IMR-90 (cell line): ENCODE results near the gene BHLHE23. TPM values are rescaled to one million over a fixed set of nuclear protein-coding genes. Genes with fewer than 3 reads are reported as not detected.

ENCODE experiments used
- ATAC-seq: fragments of 200-7000 bp; cut with Tn5 transposase; 2 replicates; pipeline ENCODE4 v1.9.1; 2020; ENCODE audit warnings: low read depth, mild to moderate bottlenecking, moderate library complexity
- BruUV-seq: library from RNA; stranded (reverse); fragments of 400-500 nt; replicated peaks from 2 replicates; lab custom pipeline; 2021; lab: Mats Ljungman, UMichigan
- CTCF ChIA-PET: fragments of 300-600 bp; formaldehyde crosslinking; extraction: SDS; loops from one replicate; lab custom pipeline; 2021; ENCODE audit warnings: antibody characterized with exemption; lab: Yijun Ruan, JAX
- POLR2A ChIA-PET: fragments of 300-600 bp; sonication (Branson Sonifier 250); formaldehyde crosslinking; loops from one replicate; lab custom pipeline; 2022; ENCODE audit warnings: antibody characterized with exemption; ENCODE audit not compliant: unreplicated experiment; lab: Charles Lee
- DNase-seq: peaks from one replicate; pipeline ENCODE4 v3.0.0; 2013
- H2AFZ ChIP-seq: replicated peaks from 2 replicates; pipeline ENCODE3; 2013; ENCODE audit warnings: low read length, mild to moderate bottlenecking; ENCODE audit not compliant: poor library complexity
- H2AK5ac ChIP-seq: 2 replicates; pipeline ENCODE4 v1.6.1; 2013; ENCODE audit warnings: low read depth, low read length, inconsistent platforms
- H2AK9ac ChIP-seq: replicated peaks from 2 replicates; pipeline ENCODE3; 2013; ENCODE audit warnings: mild to moderate bottlenecking, low read depth, low read length, moderate library complexity; ENCODE audit not compliant: poor library complexity
- H2BK120ac ChIP-seq: 2 replicates; pipeline ENCODE4 v1.6.1; 2013; ENCODE audit warnings: low read depth, low read length, inconsistent platforms
- H2BK15ac ChIP-seq: 3 replicates; pipeline ENCODE4 v1.6.1; 2013; ENCODE audit warnings: low read depth, low read length, inconsistent platforms
- H2BK20ac ChIP-seq: 2 replicates; pipeline ENCODE4 v1.6.1; 2013; ENCODE audit warnings: low read depth, mild to moderate bottlenecking, inconsistent platforms, low read length, moderate library complexity
- H2BK5ac ChIP-seq: 2 replicates; pipeline ENCODE4 v1.6.1; 2013; ENCODE audit warnings: mild to moderate bottlenecking, low read depth, low read length, inconsistent platforms; ENCODE audit not compliant: poor library complexity, severe bottlenecking
- H3K14ac ChIP-seq: replicated peaks from 2 replicates; pipeline ENCODE4 v1.6.1; 2013; ENCODE audit warnings: low read depth, low read length, inconsistent platforms
- H3K18ac ChIP-seq: 2 replicates; pipeline ENCODE4 v1.6.1; 2013; ENCODE audit warnings: low read depth, low read length, control low read depth
- H3K23ac ChIP-seq: 2 replicates; pipeline ENCODE4 v1.6.1; 2013; ENCODE audit warnings: low read depth, low read length, inconsistent platforms
- H3K27ac ChIP-seq: 2 replicates; pipeline ENCODE4 v1.5.1; 2013; ENCODE audit warnings: mild to moderate bottlenecking, control low read depth, low read length; ENCODE audit not compliant: insufficient read depth
- H3K27me3 ChIP-seq: 2 replicates; pipeline ENCODE4 v1.6.1; 2013; ENCODE audit warnings: low read length; ENCODE audit not compliant: control insufficient read depth, insufficient read depth
- H3K36me3 ChIP-seq: 2 replicates; pipeline ENCODE4 v1.6.1; 2013; ENCODE audit warnings: low read length, mixed read lengths; ENCODE audit not compliant: control insufficient read depth, insufficient read depth
- H3K4ac ChIP-seq: 2 replicates; pipeline ENCODE4 v1.6.1; 2013; ENCODE audit warnings: low read depth, low read length, inconsistent platforms
- H3K4me1 ChIP-seq: 2 replicates; pipeline ENCODE4 v1.6.1; 2013; ENCODE audit warnings: low read length, mixed read lengths; ENCODE audit not compliant: control insufficient read depth, insufficient read depth
- H3K4me2 ChIP-seq: 2 replicates; pipeline ENCODE4 v1.6.1; 2013; ENCODE audit warnings: low read depth, mild to moderate bottlenecking, control low read depth, low read length, moderate library complexity
- H3K4me3 ChIP-seq: 2 replicates; pipeline ENCODE4 v1.5.1; 2013; ENCODE audit warnings: low read depth, mild to moderate bottlenecking, control low read depth, low read length, moderate library complexity; ENCODE audit not compliant: insufficient read depth
- H3K56ac ChIP-seq: 2 replicates; pipeline ENCODE4 v1.6.1; 2013; ENCODE audit warnings: low read length, inconsistent platforms; ENCODE audit not compliant: insufficient read depth; ENCODE audit errors: extremely low read depth
- H3K79me1 ChIP-seq, 2 experiments: 2 replicates each; pipeline ENCODE4 v1.6.1; 2013; ENCODE audit warnings: low read length in 2 of 2, inconsistent platforms in 1 of 2, low read depth in 1 of 2
- H3K9ac ChIP-seq: 2 replicates; pipeline ENCODE4 v1.6.1; 2013; ENCODE audit warnings: low read depth, low read length, control low read depth
- H3K9me1 ChIP-seq: 2 replicates; pipeline ENCODE4 v1.6.1; 2013; ENCODE audit warnings: low read length, inconsistent platforms; ENCODE audit not compliant: insufficient read depth
- H3K9me3 ChIP-seq: 2 replicates; pipeline ENCODE4 v1.6.1; 2013; ENCODE audit warnings: low read length; ENCODE audit not compliant: control insufficient read depth, insufficient read depth
- H4K20me1 ChIP-seq: 2 replicates; pipeline ENCODE4 v1.6.1; 2013; ENCODE audit warnings: low read length, inconsistent platforms; ENCODE audit not compliant: insufficient read depth
- H4K5ac ChIP-seq: 2 replicates; pipeline ENCODE4 v1.6.1; 2013; ENCODE audit warnings: mild to moderate bottlenecking, low read depth, low read length, control low read depth
- H4K8ac ChIP-seq, 2 experiments: 2 replicates each; pipeline ENCODE4 v1.6.1; 2013; ENCODE audit warnings: low read depth in 2 of 2, low read length in 2 of 2, control low read depth in 1 of 2, inconsistent platforms in 1 of 2
- H4K91ac ChIP-seq: 2 replicates; pipeline ENCODE4 v1.6.1; 2013; ENCODE audit warnings: low read depth, low read length, inconsistent platforms; ENCODE audit not compliant: insufficient read depth
- BHLHE40 ChIP-seq: fragments of 150-350 bp; IDR thresholded peaks from 2 replicates; pipeline ENCODE4 v1.6.1; 2016; ENCODE audit warnings: mild to moderate bottlenecking, low read depth, low read length
- CEBPB ChIP-seq: IDR thresholded peaks from 2 replicates; pipeline ENCODE4 v1.6.1; 2012; ENCODE audit warnings: low read depth, low read length, improper control_type of control experiment
- CHD1 ChIP-seq: IDR thresholded peaks from 2 replicates; pipeline ENCODE4 v1.6.1; 2012; ENCODE audit warnings: low read depth, low read length, improper control_type of control experiment
- MAFK ChIP-seq: IDR thresholded peaks from 2 replicates; pipeline ENCODE4 v1.6.1; 2012; ENCODE audit warnings: low read depth, low read length, improper control_type of control experiment
- MAZ ChIP-seq: IDR thresholded peaks from 2 replicates; pipeline ENCODE4 v1.6.1; 2012; ENCODE audit warnings: low read depth, mild to moderate bottlenecking, low read length, improper control_type of control experiment, moderate library complexity, borderline replicate concordance
- NFE2L2 ChIP-seq: fragments of 150-350 bp; IDR thresholded peaks from 2 replicates; pipeline ENCODE4 v1.6.1; 2016; ENCODE audit warnings: low read depth, mild to moderate bottlenecking, low read length
- POLR2A ChIP-seq: IDR thresholded peaks from 2 replicates; pipeline ENCODE4 v1.6.1; 2012; ENCODE audit warnings: mild to moderate bottlenecking, low read depth, low read length
- RCOR1 ChIP-seq: IDR thresholded peaks from 2 replicates; pipeline ENCODE4 v1.6.1; 2012; ENCODE audit warnings: mild to moderate bottlenecking, low read length, improper control_type of control experiment; ENCODE audit not compliant: insufficient replicate concordance
- RFX5 ChIP-seq: IDR thresholded peaks from 2 replicates; pipeline ENCODE4 v1.8.0; 2012; ENCODE audit warnings: low read depth, mild to moderate bottlenecking, low read length, moderate library complexity
- SMC3 ChIP-seq: fragments of 150-350 bp; IDR thresholded peaks from 2 replicates; pipeline ENCODE4 v1.6.1; 2016; ENCODE audit warnings: low read depth, mild to moderate bottlenecking, antibody characterized with exemption, low read length, moderate library complexity
- WGBS, 2 experiments: methylation state at CpG; one replicate each; pipeline versions ENCODE4 v1.1.5 to v1.1.7; 2013; ENCODE audit warnings: missing lambda C conversion rate in 2 of 2; ENCODE audit not compliant: insufficient read length in 1 of 2; ENCODE audit errors: extremely low coverage in 2 of 2; 5-methylcytosine and 5-hydroxymethylcytosine counted together
- dilution Hi-C: fragments of 300-500 bp; cut with HindIII; formaldehyde crosslinking; loops from one replicate; pipeline ENCODE4 v1.14.3; 2018; ENCODE audit warnings: low sequenced_read_pairs; ENCODE audit not compliant: unreplicated experiment
- in situ Hi-C: fragments of 300-500 bp; cut with MboI; formaldehyde crosslinking; loops from 3 replicates; pipeline ENCODE4 v1.14.3; 2019; ENCODE audit warnings: low sequenced_read_pairs, inconsistent platforms, mixed read lengths
- intact Hi-C: fragments of 100-400 bp; cut with micrococcal nuclease; formaldehyde crosslinking; loops from 2 replicates; pipeline ENCODE4 v1.10.0; 2022
- polyA plus RNA-seq, 3 experiments: library from polyadenylated mRNA; depleted of rRNA; stranded (reverse); fragments of >200 nt; gene quantifications; 2 replicates each; pipeline ENCODE4 v1.2.3, GENCODE V29; 2012; ENCODE audit warnings: low replicate concordance in 1 of 3
- total RNA-seq: library from RNA; depleted of rRNA; stranded (reverse); fragments of >200 nt; gene quantifications from 2 replicates; pipeline ENCODE4 v1.2.3, GENCODE V29; 2012
- TF ChIP-seq, protein P1 (sequence below): fragments of 150-350 bp; IDR thresholded peaks from 2 replicates; pipeline ENCODE4 v1.6.1; 2017; ENCODE audit warnings: mild to moderate bottlenecking, antibody characterized with exemption, low read length, low read depth
- TF ChIP-seq, protein P2 (sequence below): fragments of 150-350 bp; IDR thresholded peaks from 2 replicates; pipeline ENCODE4 v1.6.1; 2016; ENCODE audit warnings: low read depth, mild to moderate bottlenecking, low read length, moderate library complexity, borderline replicate concordance

The BHLHE23 gene
- total and polyA plus RNA-seq, 2 of the 4 experiments (the other 2 are of a cell fraction): not detected

DNA sequence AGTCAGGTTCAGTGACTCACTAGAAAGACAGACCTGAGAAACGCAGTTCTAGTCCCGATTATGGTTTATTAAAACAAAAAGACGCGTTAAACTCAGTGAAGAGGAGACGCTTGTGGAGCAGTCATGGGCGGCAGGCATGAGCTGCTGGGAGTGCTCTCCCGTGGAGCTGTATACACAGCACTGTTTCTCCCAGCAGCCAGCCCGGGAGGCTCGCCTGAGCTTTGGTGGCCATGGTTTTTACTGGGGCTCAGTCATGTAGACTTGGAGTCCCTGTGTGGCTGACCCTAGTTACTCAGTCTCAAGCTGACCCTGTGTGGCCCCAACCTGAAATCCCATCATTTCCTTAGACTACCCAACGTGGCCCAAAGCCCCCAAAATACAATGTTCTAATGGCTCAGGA is 41.2 kb upstream of the BHLHE23 start:
- ChIA-PET POLR2A (no interaction called here), CTCF (no interaction called here)
- Histone ChIP-seq H3K56ac (no peak overlapping the region), H4K5ac (no peak overlapping the region), H2AK9ac (no peak overlapping the region), H4K91ac (no peak overlapping the region), H3K4ac (no peak overlapping the region), H3K14ac (no peak overlapping the region), H3K23ac (no peak overlapping the region), H3K9me3 (peaks cover 6% of the 10 kb centered on the region; the same call in 1 of the 2 replicates), H4K20me1 (no peaks in the 10 kb centered on the region), H3K4me1 (no peaks in the 10 kb centered on the region), H2BK20ac (no peak overlapping the region), H2BK5ac (no peak overlapping the region), H3K79me1 (no peaks in the 10 kb centered on the region), H2BK15ac (no peak overlapping the region), H2AK5ac (no peak overlapping the region), H3K4me3 (no peak overlapping the region), H3K9me1 (no peaks in the 10 kb centered on the region), H4K8ac (no peak overlapping the region), H2AFZ (no peak overlapping the region), H3K18ac (no peak overlapping the region), H3K36me3 (no peaks in the 10 kb centered on the region), H2BK120ac (no peak overlapping the region), H3K4me2 (no peak overlapping the region), H3K27ac (no peak overlapping the region), H3K27me3 (peaks cover 29% of the 10 kb centered on the region), H3K9ac (no peak overlapping the region)
- no peak for ATAC-seq
- in situ Hi-C loops: no loop called here
- DNase-seq: no peak
- BruUV-seq: no TSS peak
- dilution Hi-C loops: no loop called here
- TF ChIP-seq BHLHE40 (no peak), NFE2L2 (no peak), CEBPB (no peak), RFX5 (no peak), RCOR1 (no peak), SMC3 (no peak), MAZ (no peak), MAFK (no peak), CHD1 (no peak), POLR2A (no peak)
- TF ChIP-seq, protein P1, sequence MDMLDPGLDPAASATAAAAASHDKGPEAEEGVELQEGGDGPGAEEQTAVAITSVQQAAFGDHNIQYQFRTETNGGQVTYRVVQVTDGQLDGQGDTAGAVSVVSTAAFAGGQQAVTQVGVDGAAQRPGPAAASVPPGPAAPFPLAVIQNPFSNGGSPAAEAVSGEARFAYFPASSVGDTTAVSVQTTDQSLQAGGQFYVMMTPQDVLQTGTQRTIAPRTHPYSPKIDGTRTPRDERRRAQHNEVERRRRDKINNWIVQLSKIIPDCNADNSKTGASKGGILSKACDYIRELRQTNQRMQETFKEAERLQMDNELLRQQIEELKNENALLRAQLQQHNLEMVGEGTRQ: no peak
- TF ChIP-seq, protein P2, sequence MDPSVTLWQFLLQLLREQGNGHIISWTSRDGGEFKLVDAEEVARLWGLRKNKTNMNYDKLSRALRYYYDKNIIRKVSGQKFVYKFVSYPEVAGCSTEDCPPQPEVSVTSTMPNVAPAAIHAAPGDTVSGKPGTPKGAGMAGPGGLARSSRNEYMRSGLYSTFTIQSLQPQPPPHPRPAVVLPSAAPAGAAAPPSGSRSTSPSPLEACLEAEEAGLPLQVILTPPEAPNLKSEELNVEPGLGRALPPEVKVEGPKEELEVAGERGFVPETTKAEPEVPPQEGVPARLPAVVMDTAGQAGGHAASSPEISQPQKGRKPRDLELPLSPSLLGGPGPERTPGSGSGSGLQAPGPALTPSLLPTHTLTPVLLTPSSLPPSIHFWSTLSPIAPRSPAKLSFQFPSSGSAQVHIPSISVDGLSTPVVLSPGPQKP: no peak
- WGBS, 2 experiments: 84% methylated on average over 4 of the region's 10 CpGs; no CpG with 5 or more reads in 1 of the 2 experiments
- intact Hi-C loops: no loop called here
